Urothelium cell line (cell line): Measurements from ENCODE around the gene TFEC.
A peak's percentile ranks its signal among the peaks of the same experiment; 100 is the strongest.

Source experiments
- DNase-seq: peaks from one replicate; pipeline ENCODE4 v3.0.0; 2011; ENCODE audit warnings: low spot score, mixed read lengths
- FAIRE-seq: peaks from 2 replicates; lab custom pipeline; 2011; peaks lifted over from hg19 to GRCh38; lab: Jason Lieb, UNC

Gene TFEC

GRCh38 chr7:115995701-115996100 lies 34.9 kb downstream of the TFEC start:
- DNase-seq: no peak
- no peak for FAIRE-seq

DNA sequence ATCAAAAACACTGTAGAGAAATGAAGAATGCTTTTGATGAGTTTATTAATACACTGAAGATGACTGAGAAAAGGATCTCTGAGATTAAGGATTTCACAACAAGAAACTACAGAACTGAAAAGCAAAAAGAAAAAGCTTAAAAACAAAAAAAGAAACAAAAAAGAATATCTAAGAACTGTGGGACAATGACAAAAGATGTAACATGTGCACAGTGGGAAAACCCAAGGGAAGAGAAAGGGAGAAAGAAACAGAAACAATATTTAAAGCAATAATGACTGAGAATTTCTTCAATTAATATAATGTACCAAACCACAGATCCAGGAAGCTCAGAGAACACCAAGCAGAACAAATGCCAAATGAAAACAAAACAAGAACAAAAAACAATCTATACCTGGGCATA lies 42.2 kb downstream of the TFEC start:
- DNase-seq: no peak

DNA sequence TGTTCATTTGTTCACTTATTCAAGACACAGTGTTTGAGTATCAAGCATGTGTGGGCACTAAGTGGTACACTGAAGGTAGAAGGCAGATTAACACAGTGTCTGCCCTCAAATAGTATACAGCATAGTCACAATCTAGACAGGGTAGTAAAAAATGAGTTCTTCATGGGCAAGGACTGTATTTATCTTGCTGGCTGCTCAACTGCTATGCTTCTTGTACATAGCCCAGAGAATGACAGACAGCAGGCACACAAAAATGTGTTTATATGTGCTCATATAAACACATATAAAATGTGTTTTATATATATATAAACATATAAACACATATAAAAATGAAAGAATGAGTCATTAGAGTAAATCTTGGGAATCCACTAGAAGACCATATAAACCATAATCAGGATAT lies 43.1 kb downstream of the TFEC start:
- FAIRE-seq (no peak), DNase-seq (no peak)

More for the DNA sequence above, 42.2 kb downstream of the TFEC start:
- no peak for FAIRE-seq

DNA sequence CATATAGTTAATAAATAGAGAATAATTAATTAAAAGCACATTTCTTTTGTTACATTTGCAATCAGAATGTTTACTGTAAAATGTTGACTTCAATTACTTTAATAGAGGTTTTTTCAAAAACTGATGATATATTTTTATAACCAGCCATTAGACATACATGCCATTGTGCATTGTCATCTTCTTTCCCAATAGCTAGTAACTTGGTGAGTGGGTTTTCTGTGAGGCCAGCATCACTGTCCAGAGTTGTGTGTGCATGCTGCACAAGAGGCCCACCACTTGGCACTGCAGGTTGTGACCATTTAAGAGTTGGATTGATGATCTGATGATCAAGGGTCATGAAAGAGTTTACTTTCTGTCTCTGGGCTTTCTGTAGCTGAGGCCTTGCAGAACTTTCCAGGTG lies 46.5 kb downstream of the TFEC start:
- FAIRE-seq (no peak), DNase-seq (no peak)

DNA sequence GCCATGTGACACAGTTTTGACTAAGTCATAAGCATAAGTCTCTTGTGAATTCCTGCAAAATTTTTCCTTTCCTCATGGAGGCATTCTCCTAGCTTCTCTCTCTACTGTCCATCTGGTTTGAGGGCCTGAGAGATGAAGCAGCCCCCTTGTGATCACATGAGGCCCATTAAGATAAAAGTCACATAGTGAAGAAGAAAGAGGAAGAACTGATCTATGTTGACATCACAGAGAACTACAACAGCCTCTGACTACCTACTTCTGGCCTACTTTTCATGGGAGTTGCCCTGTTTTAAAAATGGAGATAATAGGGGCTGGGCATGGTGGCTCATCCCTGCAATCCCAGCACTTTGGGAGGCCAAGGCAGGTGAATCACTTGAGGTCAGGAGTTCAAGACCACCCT lies 50.4 kb downstream of the TFEC start:
- no peak for DNase-seq
- FAIRE-seq: no peak

DNA sequence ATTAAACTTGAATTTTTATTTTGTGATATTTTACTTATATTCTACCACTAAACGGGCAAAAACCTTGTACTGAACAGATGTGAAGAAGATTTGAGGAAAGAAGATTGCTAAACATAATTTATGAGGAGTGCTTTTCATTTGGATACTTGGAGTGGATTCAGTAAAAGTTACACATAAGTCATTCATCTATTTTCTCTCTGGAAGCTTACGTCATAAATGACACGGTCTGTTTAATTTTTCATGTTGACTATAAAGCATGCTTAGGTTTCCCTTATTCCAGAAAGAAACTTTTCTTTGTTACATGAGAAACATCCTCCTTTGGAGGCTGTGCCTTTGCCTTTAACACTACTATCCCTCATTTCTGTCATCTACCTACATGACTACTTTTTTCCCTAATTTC lies 53.9 kb downstream of the TFEC start:
- FAIRE-seq (no peak), DNase-seq (no peak)

GRCh38 chr7:115975766-115976165 lies 54.8 kb downstream of the TFEC start:
- FAIRE-seq: no peak
- no peak for DNase-seq

GRCh38 chr7:115973406-115973805 lies 57.2 kb downstream of the TFEC start:
- DNase-seq (no peak), FAIRE-seq (no peak)

DNA sequence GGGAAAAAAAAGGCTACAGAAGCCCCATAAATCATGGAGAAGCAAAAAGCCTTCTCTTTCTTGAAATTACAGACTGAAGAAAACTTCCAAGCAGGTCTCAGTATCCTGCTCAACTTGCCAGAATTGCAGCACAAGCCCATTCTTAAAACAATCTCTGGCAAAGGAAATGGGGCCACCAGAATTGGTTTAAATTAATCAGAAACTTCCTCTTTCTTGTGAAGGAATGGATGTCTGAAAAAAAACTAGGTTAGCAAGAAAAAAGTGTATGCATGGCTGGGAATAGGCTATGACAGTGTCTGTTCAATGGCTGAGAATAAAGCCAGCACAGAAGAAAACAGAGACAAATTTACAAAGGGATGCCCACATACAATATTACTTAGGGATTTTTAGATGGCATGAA lies 59.1 kb downstream of the TFEC start:
- FAIRE-seq (no peak), DNase-seq (no peak)

GRCh38 chr7:115968596-115968995 lies 62.0 kb downstream of the TFEC start:
- DNase-seq: no peak
- no peak for FAIRE-seq

DNA sequence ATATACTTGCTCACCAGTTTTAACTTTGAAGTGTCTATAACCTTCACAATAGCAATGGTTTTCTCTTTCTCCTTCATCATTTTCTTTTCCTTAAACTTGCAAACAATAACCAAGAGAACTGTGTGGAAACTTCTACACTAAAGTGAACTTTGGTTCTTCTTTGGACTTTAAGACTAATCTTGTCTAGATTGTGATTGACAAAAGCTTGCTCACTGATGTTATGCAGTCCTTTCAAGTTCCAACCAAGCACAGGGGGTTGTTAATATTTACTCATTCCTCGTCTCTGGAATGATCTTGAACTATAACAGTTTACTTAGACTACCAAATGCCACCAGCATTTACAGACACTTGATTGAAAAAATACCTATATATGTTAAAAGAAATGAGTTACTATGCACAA lies 62.4 kb downstream of the TFEC start:
- FAIRE-seq (no peak), DNase-seq (no peak)

DNA sequence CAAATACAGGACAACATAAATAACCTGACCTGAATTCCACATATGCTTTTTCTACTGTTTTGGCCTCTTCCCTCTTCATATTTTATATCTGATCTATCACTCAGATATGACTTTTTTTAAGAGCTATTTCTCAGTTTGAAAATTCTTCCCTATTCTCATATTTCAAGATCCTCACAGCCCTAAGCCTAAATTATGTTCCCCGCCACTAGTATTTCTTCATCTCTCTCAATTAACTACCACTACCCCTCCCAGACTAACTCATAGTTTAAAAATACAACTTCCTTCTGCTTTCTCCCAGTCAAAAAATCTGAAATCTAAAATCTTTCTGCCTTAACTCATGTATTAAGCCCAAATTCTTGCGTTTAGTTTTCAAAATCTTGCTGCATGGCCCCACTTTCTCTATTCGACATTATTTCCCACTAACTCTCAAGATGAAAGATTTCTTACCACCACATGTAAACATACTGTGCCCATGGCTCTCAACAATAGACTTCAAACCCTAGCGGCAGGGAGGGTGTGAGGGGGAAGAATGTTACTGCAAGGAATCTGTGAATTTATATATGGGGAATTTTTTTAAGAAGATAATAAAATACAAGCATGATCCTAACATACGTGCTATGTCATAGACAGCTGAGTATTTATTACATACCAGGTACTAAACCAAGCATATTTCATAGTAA lies 64.6 kb downstream of the TFEC start:
- FAIRE-seq (no peak), DNase-seq (no peak)

DNA sequence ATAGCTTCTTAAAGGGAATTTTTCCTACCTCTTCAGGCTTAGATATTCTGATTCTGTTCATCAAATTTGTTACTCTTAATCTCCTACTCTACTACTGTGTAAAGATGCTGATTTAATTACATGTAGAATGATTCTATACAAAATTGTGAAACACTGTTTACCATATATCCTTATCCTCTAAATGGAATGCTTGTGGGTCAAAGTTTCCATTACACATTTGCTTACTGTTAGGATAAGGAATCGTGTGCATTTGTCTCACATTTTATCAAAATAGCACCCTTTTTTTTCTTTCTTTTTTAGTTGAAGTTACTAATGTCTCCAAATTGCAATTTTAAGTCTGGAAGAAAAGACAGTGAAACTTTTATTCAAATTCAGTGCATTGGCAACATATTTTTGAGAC lies 65.3 kb downstream of the TFEC start:
- FAIRE-seq: no peak
- no peak for DNase-seq

DNA sequence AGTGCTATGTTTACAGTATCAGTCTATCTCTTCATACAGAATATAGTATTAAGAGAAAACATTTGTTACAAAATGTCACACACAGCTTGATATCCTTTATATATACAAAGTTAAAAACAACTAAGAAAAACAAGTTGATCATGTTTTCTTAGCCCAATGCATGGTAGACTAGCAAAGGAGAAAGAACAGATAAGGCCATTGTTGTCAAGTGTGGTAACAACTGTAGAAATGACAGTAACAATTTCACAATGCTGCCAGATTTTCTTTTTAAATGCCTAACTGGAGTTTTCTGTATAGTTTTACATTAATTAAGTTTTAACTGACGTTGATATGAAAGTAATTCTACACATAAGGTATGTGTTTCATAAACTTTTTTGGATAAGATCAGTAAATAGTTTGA lies 65.8 kb downstream of the TFEC start:
- no peak for FAIRE-seq
- DNase-seq: no peak

DNA sequence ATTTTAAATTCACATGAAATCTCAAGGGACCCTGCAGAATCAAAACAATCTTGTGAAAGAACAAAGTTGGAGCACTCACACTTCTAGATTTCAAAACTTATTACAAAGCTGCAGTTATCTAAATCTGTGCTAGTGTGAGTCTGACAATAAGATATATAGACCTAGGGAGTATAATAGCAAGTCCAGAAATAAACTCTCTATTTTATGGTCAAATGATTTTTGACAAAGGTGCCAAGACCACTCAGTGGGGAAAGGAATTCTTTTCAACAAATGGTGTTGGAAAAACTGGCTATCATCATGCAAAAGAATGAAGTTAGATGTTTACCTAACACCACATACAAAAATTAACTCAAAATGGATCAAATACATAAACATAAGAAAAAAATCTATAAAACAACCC lies 68.2 kb downstream of the TFEC start:
- FAIRE-seq (no peak), DNase-seq (no peak)

GRCh38 chr7:115953592-115954255 lies 76.8 kb downstream of the TFEC start:
- FAIRE-seq: no peak
- no peak for DNase-seq

GRCh38 chr7:115952832-115953231 lies 77.7 kb downstream of the TFEC start:
- FAIRE-seq (no peak), DNase-seq (no peak)

- no peak for FAIRE-seq
- no peak for DNase-seq
Measured at GRCh38 chr7:115951547-115951946, 79.0 kb downstream of the TFEC start.

DNA sequence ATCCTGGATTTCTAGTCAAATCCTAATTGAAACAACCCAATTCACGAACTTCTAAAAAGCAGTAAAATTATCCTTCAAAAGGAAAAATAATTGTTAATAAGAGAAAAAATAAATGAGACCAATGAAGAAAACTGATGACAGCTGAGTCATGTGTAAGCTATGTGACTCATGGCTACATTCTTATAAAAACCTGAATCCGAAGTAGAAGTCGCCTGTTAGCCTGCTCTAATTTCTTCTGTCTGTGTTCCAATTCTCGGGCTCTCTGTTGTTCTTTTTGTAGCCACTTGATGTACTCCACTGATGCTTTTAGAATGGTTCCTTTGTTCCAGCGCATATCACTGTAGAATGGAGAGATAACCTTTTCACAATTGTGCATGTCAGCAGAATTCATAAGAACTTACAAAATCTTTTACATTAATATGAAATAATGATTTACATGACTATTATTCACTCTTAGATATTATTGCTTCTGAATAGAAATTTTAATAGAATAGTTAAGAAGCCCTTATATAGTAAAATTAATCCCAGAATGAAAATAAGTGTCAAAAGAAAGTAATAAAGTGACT lies 88.8 kb downstream of the TFEC start:
- FAIRE-seq (no peak), DNase-seq (peak; percentile 38)

- FAIRE-seq: no peak
- DNase-seq: no peak
Measured at GRCh38 chr7:115940460-115941060, 90.0 kb downstream of the TFEC start.

DNA sequence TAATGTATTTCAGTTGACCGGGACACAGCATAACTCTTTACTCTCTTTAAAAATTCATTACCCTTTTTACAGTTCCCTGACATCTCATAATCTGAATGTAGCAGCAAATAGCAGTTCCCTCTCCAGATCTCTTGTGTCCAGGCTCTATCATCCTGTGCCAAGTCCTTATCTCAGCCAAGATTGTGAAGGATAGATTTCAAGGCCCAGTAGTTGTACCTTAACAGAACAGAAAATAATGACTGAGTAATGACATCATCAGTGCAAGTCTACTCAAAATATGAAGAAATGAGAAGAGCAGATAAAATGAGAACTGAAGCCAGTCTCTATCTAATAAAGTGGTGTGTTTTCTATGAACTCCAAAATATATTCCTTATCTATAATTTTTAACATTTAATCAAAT lies 92.6 kb downstream of the TFEC start:
- FAIRE-seq (no peak), DNase-seq (no peak)

GRCh38 chr7:115933471-115933870 lies 97.1 kb downstream of the TFEC start:
- no peak for DNase-seq
- no peak for FAIRE-seq
